22Rv1 (cell line): Measurements from ENCODE around the gene ERI2.

Experiments
- CTCF ChIP-seq: fragments of 450-650 bp; IDR thresholded peaks from 2 replicates; pipeline ENCODE4 v1.5.1; 2017; ENCODE audit warnings: mild to moderate bottlenecking
- ZFX ChIP-seq: fragments of 450-650 bp; IDR thresholded peaks from 2 replicates; pipeline ENCODE4 v1.6.1; 2017; ENCODE audit warnings: antibody characterized with exemption, borderline replicate concordance

GRCh38 chr16:20830372-20830771, 24.1 kb upstream of the ERI2 start:
- TF ChIP-seq CTCF (no peak), ZFX (no peak)
